HL-60 (cell line): Measurements from ENCODE around the gene DPYSL5.

Source experiments
- GABPA ChIP-seq: IDR thresholded peaks from 2 replicates; pipeline ENCODE4 v1.6.1; 2012; ENCODE audit warnings: low read depth
- REST ChIP-seq: IDR thresholded peaks from 2 replicates; pipeline ENCODE4 v1.6.1; 2012; ENCODE audit warnings: low read depth; ENCODE audit not compliant: insufficient replicate concordance

DNA sequence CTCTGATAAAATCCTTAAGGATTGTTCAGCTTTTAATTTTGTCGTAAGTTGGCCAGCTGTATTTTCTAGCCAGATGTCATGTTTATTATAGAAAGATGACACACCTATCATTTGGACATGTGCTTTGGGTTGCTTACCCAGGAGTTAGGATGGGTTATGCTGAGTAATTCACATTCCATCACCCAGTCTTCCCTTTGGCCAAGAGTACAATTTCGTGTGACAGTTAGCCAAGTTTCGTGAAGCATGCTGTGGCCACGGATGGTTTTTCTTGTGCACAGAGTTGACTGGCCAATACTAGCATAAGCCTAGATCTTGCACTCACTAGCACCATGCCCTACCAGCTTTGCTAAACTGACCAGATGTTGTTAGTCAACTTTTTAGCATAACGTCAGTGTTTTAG lies 128.3 kb downstream of the DPYSL5 start:
- TF ChIP-seq REST: no peak
- TF ChIP-seq GABPA: no peak
